ENCODE results near the gene HNRNPLL. TPM values are rescaled to one million over a fixed set of nuclear protein-coding genes. Genes with fewer than 3 reads are reported as not detected.
"Not testable (repeated sequence)": the region's sequence is repeated elsewhere in the genome, so short reads cannot be mapped to it uniquely, and the experiment has no call there.

The HNRNPLL gene
- total and polyA plus RNA-seq, 7 donors, result 6.4 to 22.4 (median 17.8) TPM

- Histone ChIP-seq H3K27me3 (ENCODE audit: insufficient read depth in 3 of 3, low read length in 2 of 3) (no peaks in the 10 kb centered on the region), H3K4me3 (no peak overlapping the region), H3K27ac (no peak overlapping the region), H3K36me3 (ENCODE audit: insufficient read depth in 1 of 2, low read depth in 1 of 2) (no peaks in the 10 kb centered on the region), H3K4me1 (no peaks in the 10 kb centered on the region), H3K9me3 (no peaks in the 10 kb centered on the region)
- 65 to 73% (median 72%) methylated on average over 3 of the region's 3 CpGs for WGBS, 3 donors
- intact Hi-C loops (cut with DNase I), result no loop called here
- TF ChIP-seq CTCF (IDR thresholded peaks at IDR 0.05), result no peak
- DNase-seq, result no peak
- ATAC-seq, result no peak
Observed at GRCh38 chr2:38613849-38614213, 11.1 kb upstream of the HNRNPLL start.

- Histone ChIP-seq H3K4me1 (no peaks in the 10 kb centered on the region), H3K27me3 (ENCODE audit: insufficient read depth in 3 of 3, low read length in 2 of 3) (no peaks in the 10 kb centered on the region), H3K36me3 (ENCODE audit: insufficient read depth in 1 of 2, low read depth in 1 of 2) (no peaks in the 10 kb centered on the region), H3K27ac (no peak overlapping the region), H3K9me3 (no peaks in the 10 kb centered on the region), H3K4me3 (no peak overlapping the region)
- TF ChIP-seq CTCF (IDR thresholded peaks at IDR 0.05), result no peak
- WGBS, 3 donors, result 74 to 79% (median 78%) methylated on average over 10 of the region's 10 CpGs
- DNase-seq, result no peak
- no peak for ATAC-seq
- intact Hi-C loops (cut with DNase I), result no loop called here
Observed at GRCh38 chr2:38613126-38613848, 10.6 kb upstream of the HNRNPLL start.

- DNase-seq, result no peak
- TF ChIP-seq CTCF (IDR thresholded peaks at IDR 0.05), result no peak
- ATAC-seq, result no peak
- Histone ChIP-seq H3K36me3 (ENCODE audit: insufficient read depth in 1 of 2, low read depth in 1 of 2) (no peaks in the 10 kb centered on the region), H3K27me3 (ENCODE audit: insufficient read depth in 3 of 3, low read length in 2 of 3) (no peaks in the 10 kb centered on the region), H3K4me3 (no peak overlapping the region), H3K4me1 (no peaks in the 10 kb centered on the region), H3K9me3 (no peaks in the 10 kb centered on the region), H3K27ac (no peak overlapping the region)
- 69 to 76% (median 76%) methylated on average over 8 of the region's 8 CpGs for WGBS, 3 donors
- intact Hi-C loops (cut with DNase I), result no loop called here
Observed at GRCh38 chr2:38610851-38611801, 8.4 kb upstream of the HNRNPLL start.

GRCh38 chr2:38609246-38609645 is 6.5 kb upstream of the HNRNPLL start:
- not testable (repeated sequence) for H3K4me3 ChIP-seq; H3K4me1 ChIP-seq; H3K9me3 ChIP-seq; H3K36me3 ChIP-seq (ENCODE audit: insufficient read depth in 1 of 2, low read depth in 1 of 2); DNase-seq; ATAC-seq; H3K27me3 ChIP-seq (ENCODE audit: insufficient read depth in 3 of 3, low read length in 2 of 3); H3K27ac ChIP-seq
- intact Hi-C loops (cut with DNase I), result loop anchor here in 1 of 2 donors (5.0 kb wide), 1 partner anchor 48 kb away; no protein-coding TSS in a partner anchor
- WGBS, 3 donors, result 93 to 100% (median 98%) methylated on average over 2 of the region's 2 CpGs

GRCh38 chr2:38608755-38609154 is 6.0 kb upstream of the HNRNPLL start:
- Histone ChIP-seq H3K9me3 (no peaks in the 10 kb centered on the region), H3K4me3 (no peak overlapping the region), H3K27me3 (ENCODE audit: insufficient read depth in 3 of 3, low read length in 2 of 3) (no peaks in the 10 kb centered on the region), H3K36me3 (ENCODE audit: insufficient read depth in 1 of 2, low read depth in 1 of 2) (no peaks in the 10 kb centered on the region), H3K4me1 (peaks cover under 1% of the 10 kb centered on the region), H3K27ac (no peak overlapping the region)
- DNase-seq (no peak), ATAC-seq (no peak)
- TF ChIP-seq CTCF (IDR thresholded peaks at IDR 0.05), result no peak
- 91 to 94% (median 94%) methylated on average over 2 of the region's 2 CpGs for WGBS, 3 donors
- intact Hi-C loops (cut with DNase I), result loop anchor here in 1 of 2 donors (5.0 kb wide), 1 partner anchor 49 kb away; no protein-coding TSS in a partner anchor
